Common myeloid progenitor, CD34-positive (primary cell): Measurements from ENCODE around the gene CFC1.
"Not testable (repeated sequence)": the region's sequence is repeated elsewhere in the genome, so short reads cannot be mapped to it uniquely, and the experiment has no call there.

ENCODE experiments used
- CTCF ChIA-PET: fragments of 350-600 bp; sonication (Branson Sonifier 250); formaldehyde crosslinking; loops from one replicate; lab custom pipeline; 2021; ENCODE audit warnings: antibody characterized with exemption; lab: Charles Lee
- POLR2A ChIA-PET: fragments of 350-600 bp; sonication (Branson Sonifier 250); formaldehyde crosslinking; loops from one replicate; lab custom pipeline; 2021; ENCODE audit warnings: antibody characterized with exemption; lab: Charles Lee
- DNase-seq, 3 donors: peaks; one replicate each; pipeline versions ENCODE4 v3.0.0 to v3.0.0-alpha.2; 2013
- H3K27ac ChIP-seq, 2 experiments: 1 replicate in 1 of 2; 2 replicates in 1 of 2; pipeline ENCODE4 v1.7.0; 2013; ENCODE audit warnings: inconsistent platforms in 2 of 2, low read length in 2 of 2, mild to moderate bottlenecking in 2 of 2, low read depth in 1 of 2, moderate library complexity in 1 of 2; ENCODE audit not compliant: severe bottlenecking in 2 of 2, insufficient read depth in 1 of 2, poor library complexity in 1 of 2
- H3K27me3 ChIP-seq, 5 experiments: replicated peaks in 2 of 5; 1 replicate in 3 of 5; 2 replicates in 2 of 5; pipeline versions ENCODE4 v1.6.1 to v1.7.0; 2013; ENCODE audit warnings: low read length in 4 of 5, mild to moderate bottlenecking in 2 of 5, moderate library complexity in 2 of 5, inconsistent platforms in 1 of 5; ENCODE audit not compliant: insufficient read depth in 5 of 5, control insufficient read depth in 4 of 5
- H3K36me3 ChIP-seq, 4 experiments: 1 replicate in 2 of 4; 2 replicates in 2 of 4; pipeline versions ENCODE4 v1.6.1 to v1.7.0; 2013; ENCODE audit warnings: low read length in 3 of 4, control low read depth in 1 of 4, mild to moderate bottlenecking in 1 of 4; ENCODE audit not compliant: control insufficient read depth in 4 of 4, insufficient read depth in 4 of 4
- H3K4me1 ChIP-seq, 4 experiments: 1 replicate in 3 of 4; 2 replicates in 1 of 4; pipeline versions ENCODE4 v1.6.1 to v1.7.1; 2013; ENCODE audit warnings: low read length in 3 of 4, mild to moderate bottlenecking in 3 of 4, control low read depth in 1 of 4, inconsistent platforms in 1 of 4, moderate library complexity in 1 of 4; ENCODE audit not compliant: control insufficient read depth in 4 of 4, insufficient read depth in 4 of 4; ENCODE audit errors: control extremely low read depth in 1 of 4
- H3K4me3 ChIP-seq, 7 experiments: 1 replicate in 4 of 7; 2 replicates in 3 of 7; pipeline versions ENCODE4 v1.5.1 to v1.7.0; 2013; ENCODE audit warnings: mild to moderate bottlenecking in 7 of 7, low read length in 6 of 7, moderate library complexity in 6 of 7, inconsistent platforms in 2 of 7, low read depth in 2 of 7, control low read depth in 1 of 7; ENCODE audit not compliant: insufficient read depth in 4 of 7, control insufficient read depth in 1 of 7; ENCODE audit errors: extremely low read depth in 1 of 7
- H3K9me3 ChIP-seq, 5 experiments: 1 replicate in 4 of 5; 2 replicates in 1 of 5; pipeline versions ENCODE4 v1.6.1 to v1.7.1; 2013; ENCODE audit warnings: low read length in 4 of 5, mild to moderate bottlenecking in 2 of 5, inconsistent platforms in 1 of 5, low read depth in 1 of 5, moderate library complexity in 1 of 5; ENCODE audit not compliant: control insufficient read depth in 4 of 5, insufficient read depth in 2 of 5; ENCODE audit errors: control extremely low read depth in 1 of 5
- WGBS: methylation state at CpG from one replicate; pipeline ENCODE4 v1.1.5; 2013; ENCODE audit not compliant: insufficient coverage; 5-methylcytosine and 5-hydroxymethylcytosine counted together

The CFC1 gene

DNA sequence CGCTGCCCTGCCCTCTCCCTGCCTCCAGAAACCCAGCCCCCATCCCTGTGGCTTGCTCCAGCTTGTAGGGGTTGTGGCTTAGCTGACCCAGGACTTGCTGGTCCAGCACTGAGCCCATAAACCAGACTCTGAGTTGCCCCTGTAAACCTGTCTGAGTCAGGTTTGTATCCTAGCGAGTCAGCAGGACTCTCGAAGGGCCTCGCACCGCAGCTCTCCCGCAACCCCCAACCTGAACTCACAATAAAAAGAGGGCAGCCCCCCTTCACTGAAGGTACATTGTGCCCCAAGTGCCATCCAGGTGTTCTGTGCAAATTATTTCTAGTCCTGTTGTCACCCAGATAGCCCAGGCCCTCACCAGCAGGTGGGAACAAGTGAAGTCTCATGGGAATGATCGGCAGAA lies 17.9 kb downstream of the CFC1 start:
- H3K27ac ChIP-seq, H3K27me3 ChIP-seq, DNase-seq, H3K9me3 ChIP-seq, CTCF ChIA-PET, POLR2A ChIA-PET, H3K4me1 ChIP-seq, H3K36me3 ChIP-seq, H3K4me3 ChIP-seq: not testable (repeated sequence)
- WGBS, result no CpG with 5 or more reads among the region's 7 CpGs

DNA sequence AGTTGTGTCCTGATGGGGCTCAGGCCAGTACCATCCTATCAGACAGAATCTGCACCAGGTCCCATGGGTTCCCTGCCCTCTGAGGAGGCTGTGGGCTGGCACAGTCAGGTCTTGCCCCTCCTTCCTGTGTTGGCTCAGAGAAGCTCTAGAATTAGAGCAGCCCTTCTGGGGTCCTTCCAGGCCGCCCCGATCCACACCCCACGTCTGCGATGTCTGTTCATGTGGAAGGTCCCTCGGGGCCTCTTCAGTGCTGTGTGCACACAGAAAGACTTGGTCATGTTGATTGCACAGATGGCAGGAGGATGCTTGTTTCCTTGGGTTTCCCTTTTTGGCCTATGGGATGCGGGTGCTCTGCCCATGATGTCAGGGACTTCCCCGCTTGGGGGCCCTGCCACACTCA lies 20.3 kb downstream of the CFC1 start:
- POLR2A ChIA-PET, H3K9me3 ChIP-seq, H3K27me3 ChIP-seq, H3K4me1 ChIP-seq, H3K36me3 ChIP-seq, H3K4me3 ChIP-seq, DNase-seq, H3K27ac ChIP-seq, CTCF ChIA-PET: not testable (repeated sequence)
- no CpG with 5 or more reads among the region's 7 CpGs for WGBS

DNA sequence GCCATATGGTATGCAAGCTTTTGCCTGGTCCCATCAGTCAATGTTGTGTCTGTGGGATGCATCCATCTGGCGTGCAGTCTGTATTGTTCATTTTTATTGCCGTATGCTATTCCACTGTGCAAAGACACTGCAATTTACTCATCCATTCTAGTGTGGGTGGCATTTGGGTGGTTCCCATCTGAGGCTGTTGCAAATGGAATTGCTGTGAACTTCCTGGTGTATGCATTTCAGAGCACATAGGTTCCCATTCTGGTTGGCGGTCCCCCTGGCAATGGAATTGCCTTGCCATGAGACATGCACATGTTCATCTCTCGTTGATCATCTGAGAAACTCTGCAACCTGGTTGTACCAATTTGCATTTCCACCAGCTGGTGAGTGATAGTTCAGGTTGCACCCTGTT lies 21.8 kb downstream of the CFC1 start:
- H3K36me3 ChIP-seq, H3K9me3 ChIP-seq, H3K4me1 ChIP-seq, H3K4me3 ChIP-seq, H3K27me3 ChIP-seq, POLR2A ChIA-PET, CTCF ChIA-PET, DNase-seq, H3K27ac ChIP-seq: not testable (repeated sequence)
- WGBS, result no CpG with 5 or more reads among the region's 4 CpGs

DNA sequence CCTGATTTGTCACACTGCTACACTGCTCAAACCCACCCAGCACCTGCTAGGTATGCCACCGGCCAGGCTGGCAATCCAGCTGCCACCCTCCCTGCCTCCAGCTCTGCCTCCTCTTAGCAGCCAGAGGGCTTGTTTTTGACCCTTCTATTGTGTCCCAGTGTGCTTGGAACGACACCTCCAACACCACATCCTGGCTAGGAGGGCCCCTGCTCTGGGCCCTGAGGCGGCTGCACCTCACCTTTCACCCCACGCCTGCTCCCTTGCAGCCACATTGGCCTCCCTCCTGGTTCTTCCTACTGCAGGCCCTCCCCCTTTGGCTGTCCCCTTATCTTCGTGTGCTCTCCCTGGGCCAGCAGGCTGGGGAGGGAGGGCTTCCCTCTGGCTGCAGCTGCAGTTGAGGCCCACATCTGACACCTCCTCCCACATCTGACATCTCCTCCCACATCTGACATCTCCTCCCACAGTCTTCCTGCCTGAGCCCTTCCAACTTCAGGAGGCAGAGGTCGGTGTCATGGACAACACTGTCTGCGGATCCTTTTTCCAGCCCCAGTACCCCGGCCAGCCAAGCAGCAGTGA lies 23.1 kb downstream of the CFC1 start:
- POLR2A ChIA-PET, H3K4me1 ChIP-seq, H3K9me3 ChIP-seq, H3K27me3 ChIP-seq, H3K4me3 ChIP-seq, H3K27ac ChIP-seq, DNase-seq, H3K36me3 ChIP-seq, CTCF ChIA-PET: not testable (repeated sequence)
- no CpG with 5 or more reads among the region's 8 CpGs for WGBS

DNA sequence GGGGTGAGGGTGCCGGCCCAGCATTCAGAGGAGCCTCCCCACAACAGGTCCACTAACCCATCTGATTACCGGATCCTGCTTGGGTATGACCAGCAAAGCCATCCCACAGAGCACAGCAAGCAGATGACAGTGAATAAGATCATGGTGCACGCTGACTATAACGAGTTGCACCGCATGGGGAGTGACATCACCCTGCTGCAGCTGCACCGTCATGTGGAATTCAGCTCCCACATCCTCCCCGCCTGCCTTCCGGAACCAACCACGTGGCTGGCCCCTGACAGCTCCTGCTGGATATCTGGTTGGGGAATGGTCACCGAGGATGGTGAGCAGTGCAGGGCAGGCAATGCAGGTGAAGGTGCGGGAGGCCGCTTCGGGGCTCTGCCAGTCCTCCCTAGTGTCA lies 25.1 kb downstream of the CFC1 start:
- CTCF ChIA-PET, H3K36me3 ChIP-seq, H3K9me3 ChIP-seq, H3K27me3 ChIP-seq, DNase-seq, H3K27ac ChIP-seq, H3K4me1 ChIP-seq, POLR2A ChIA-PET, H3K4me3 ChIP-seq: not testable (repeated sequence)
- no CpG with 5 or more reads among the region's 13 CpGs for WGBS

DNA sequence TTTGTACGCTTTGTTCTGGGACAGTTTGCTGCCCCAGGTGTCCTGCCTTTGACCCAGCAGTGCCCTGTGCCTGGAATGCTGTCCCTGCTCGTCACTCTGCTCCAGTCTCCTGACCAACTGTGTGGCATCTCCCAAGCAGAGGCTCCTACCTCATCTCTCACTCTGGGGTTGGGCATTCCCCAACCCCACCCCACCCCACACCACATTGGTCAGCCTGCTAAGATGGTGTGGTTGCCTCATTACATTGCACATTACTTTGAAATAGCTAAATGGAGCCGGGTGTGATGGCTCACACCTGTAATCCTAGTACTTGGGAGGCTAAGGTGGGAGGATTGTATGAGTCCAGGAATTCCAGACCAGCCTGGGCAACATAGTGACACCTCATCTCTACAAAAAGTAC lies 27.4 kb downstream of the CFC1 start:
- DNase-seq, H3K4me3 ChIP-seq, CTCF ChIA-PET, H3K9me3 ChIP-seq, H3K27me3 ChIP-seq, POLR2A ChIA-PET, H3K36me3 ChIP-seq, H3K27ac ChIP-seq, H3K4me1 ChIP-seq: not testable (repeated sequence)
- no CpG with 5 or more reads among the region's 3 CpGs for WGBS

DNA sequence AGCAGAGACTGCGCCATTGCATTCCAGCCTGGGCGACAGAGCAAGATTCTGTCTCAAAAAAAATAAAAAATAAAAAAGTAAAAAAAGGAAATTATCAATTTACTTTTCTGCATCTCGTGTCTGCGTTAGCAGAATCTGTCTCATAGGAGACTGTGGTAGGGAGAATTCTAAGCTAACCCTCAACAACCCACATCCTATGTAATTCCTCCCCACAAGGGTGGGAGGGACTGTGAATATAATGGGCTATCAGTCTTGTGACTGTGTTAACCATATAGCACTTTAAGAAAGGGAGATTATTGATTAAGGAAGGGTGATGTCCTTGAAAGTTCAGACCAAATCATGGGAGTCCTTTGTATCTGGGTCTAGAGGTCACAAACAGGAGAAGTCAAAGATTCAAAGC lies 33.2 kb downstream of the CFC1 start:
- H3K36me3 ChIP-seq, H3K4me1 ChIP-seq, CTCF ChIA-PET, DNase-seq, H3K4me3 ChIP-seq, POLR2A ChIA-PET, H3K27ac ChIP-seq, H3K9me3 ChIP-seq, H3K27me3 ChIP-seq: not testable (repeated sequence)
- WGBS, result no CpG with 5 or more reads among the region's 4 CpGs
